MV-4-11 (cell line): ENCODE results near the gene FILIP1.
"Not testable (repeated sequence)": the region's sequence is repeated elsewhere in the genome, so short reads cannot be mapped to it uniquely, and the experiment has no call there.

Experiments
- DNase-seq: peaks from one replicate; lab custom pipeline; 2025; lab: John Stamatoyannopoulos, UW

FILIP1 gene

GRCh38 chr6:75421316-75422023 lies 72.1 kb downstream of the FILIP1 start:
- DNase-seq: no peak

- no peak for DNase-seq
Observed at GRCh38 chr6:75419980-75420379, 73.6 kb downstream of the FILIP1 start.

GRCh38 chr6:75419416-75419815 lies 74.2 kb downstream of the FILIP1 start:
- DNase-seq: no peak

GRCh38 chr6:75418233-75418632 lies 75.4 kb downstream of the FILIP1 start:
- no peak for DNase-seq

- no peak for DNase-seq
Observed at GRCh38 chr6:75416443-75416842, 77.2 kb downstream of the FILIP1 start.

GRCh38 chr6:75415804-75416203 lies 77.8 kb downstream of the FILIP1 start:
- DNase-seq: no peak

GRCh38 chr6:75414445-75415021 lies 79.1 kb downstream of the FILIP1 start:
- DNase-seq: no peak

GRCh38 chr6:75412969-75413662 lies 80.5 kb downstream of the FILIP1 start:
- DNase-seq: no peak

- not testable (repeated sequence) for DNase-seq
Observed at GRCh38 chr6:75410564-75410963, 83.0 kb downstream of the FILIP1 start.

GRCh38 chr6:75409928-75410327 lies 83.7 kb downstream of the FILIP1 start:
- no peak for DNase-seq

- DNase-seq: no peak
Observed at GRCh38 chr6:75409286-75409685, 84.3 kb downstream of the FILIP1 start.

GRCh38 chr6:75403563-75404080 lies 90.0 kb downstream of the FILIP1 start:
- no peak for DNase-seq

GRCh38 chr6:75402296-75402695 lies 91.3 kb downstream of the FILIP1 start:
- no peak for DNase-seq

GRCh38 chr6:75397656-75398465 lies 95.7 kb downstream of the FILIP1 start:
- no peak for DNase-seq

- no peak for DNase-seq
Observed at GRCh38 chr6:75397171-75397570, 96.4 kb downstream of the FILIP1 start.

- DNase-seq: no peak
Observed at GRCh38 chr6:75396005-75396800, 97.4 kb downstream of the FILIP1 start.

GRCh38 chr6:75393806-75394205 lies 99.8 kb downstream of the FILIP1 start:
- no peak for DNase-seq

GRCh38 chr6:75391276-75391675 lies 102.3 kb downstream of the FILIP1 start:
- DNase-seq: no peak

GRCh38 chr6:75386050-75386770 lies 107.4 kb downstream of the FILIP1 start:
- DNase-seq: peak; percentile 59

- no peak for DNase-seq
Observed at GRCh38 chr6:75384116-75384515, 109.5 kb downstream of the FILIP1 start.

- DNase-seq: no peak
Observed at GRCh38 chr6:75382634-75382900, 111.0 kb downstream of the FILIP1 start.
